ENCODE measurements around the gene SHROOM3.
A peak's percentile ranks its signal among the peaks of the same experiment; 100 is the strongest.

SHROOM3 gene

GRCh38 chr4:76569225-76569624 is 134.2 kb downstream of the SHROOM3 start:
- Mint-ChIP-seq H3K4me1 (peaks cover 67% of the 10 kb centered on the region), H3K27ac (peak overlapping the region in 2 of 3 experiments; percentile 30 to 39), H3K9me3 (no peaks in the 10 kb centered on the region), H3K4me3 (no peak overlapping the region), H3K27me3 (ENCODE audit: low read depth) (peaks cover 8% of the 10 kb centered on the region), H3K36me3 (ENCODE audit: low read depth) (no peaks in the 10 kb centered on the region)
- TF ChIP-seq, protein P1, sequence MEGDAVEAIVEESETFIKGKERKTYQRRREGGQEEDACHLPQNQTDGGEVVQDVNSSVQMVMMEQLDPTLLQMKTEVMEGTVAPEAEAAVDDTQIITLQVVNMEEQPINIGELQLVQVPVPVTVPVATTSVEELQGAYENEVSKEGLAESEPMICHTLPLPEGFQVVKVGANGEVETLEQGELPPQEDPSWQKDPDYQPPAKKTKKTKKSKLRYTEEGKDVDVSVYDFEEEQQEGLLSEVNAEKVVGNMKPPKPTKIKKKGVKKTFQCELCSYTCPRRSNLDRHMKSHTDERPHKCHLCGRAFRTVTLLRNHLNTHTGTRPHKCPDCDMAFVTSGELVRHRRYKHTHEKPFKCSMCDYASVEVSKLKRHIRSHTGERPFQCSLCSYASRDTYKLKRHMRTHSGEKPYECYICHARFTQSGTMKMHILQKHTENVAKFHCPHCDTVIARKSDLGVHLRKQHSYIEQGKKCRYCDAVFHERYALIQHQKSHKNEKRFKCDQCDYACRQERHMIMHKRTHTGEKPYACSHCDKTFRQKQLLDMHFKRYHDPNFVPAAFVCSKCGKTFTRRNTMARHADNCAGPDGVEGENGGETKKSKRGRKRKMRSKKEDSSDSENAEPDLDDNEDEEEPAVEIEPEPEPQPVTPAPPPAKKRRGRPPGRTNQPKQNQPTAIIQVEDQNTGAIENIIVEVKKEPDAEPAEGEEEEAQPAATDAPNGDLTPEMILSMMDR (IDR thresholded peaks at IDR 0.05; ENCODE audit: unreplicated experiment in 3 of 3) = no peak

GRCh38 chr4:76569706-76570105 is 134.7 kb downstream of the SHROOM3 start:
- Mint-ChIP-seq H3K4me3 (no peak overlapping the region), H3K27me3 (ENCODE audit: low read depth) (peaks cover 8% of the 10 kb centered on the region), H3K36me3 (ENCODE audit: low read depth) (no peaks in the 10 kb centered on the region), H3K9me3 (no peaks in the 10 kb centered on the region), H3K4me1 (peaks cover 66% of the 10 kb centered on the region), H3K27ac (peak overlapping the region in 2 of 3 experiments; percentile 30 to 39)
- TF ChIP-seq, protein P1 (IDR thresholded peaks at IDR 0.05; ENCODE audit: unreplicated experiment in 3 of 3) = no peak

GRCh38 chr4:76570141-76570973 is 135.3 kb downstream of the SHROOM3 start:
- Mint-ChIP-seq H3K4me3 (peak overlapping the region in 1 of 3 experiments; percentile 41), H3K27me3 (ENCODE audit: low read depth) (peaks cover 8% of the 10 kb centered on the region), H3K4me1 (peaks cover 66% of the 10 kb centered on the region), H3K9me3 (no peaks in the 10 kb centered on the region), H3K27ac (peak overlapping the region in 2 of 3 experiments; percentile 23 to 39), H3K36me3 (ENCODE audit: low read depth) (no peaks in the 10 kb centered on the region)
- TF ChIP-seq, protein P1 (IDR thresholded peaks at IDR 0.05; ENCODE audit: unreplicated experiment in 3 of 3) = no peak

DNA sequence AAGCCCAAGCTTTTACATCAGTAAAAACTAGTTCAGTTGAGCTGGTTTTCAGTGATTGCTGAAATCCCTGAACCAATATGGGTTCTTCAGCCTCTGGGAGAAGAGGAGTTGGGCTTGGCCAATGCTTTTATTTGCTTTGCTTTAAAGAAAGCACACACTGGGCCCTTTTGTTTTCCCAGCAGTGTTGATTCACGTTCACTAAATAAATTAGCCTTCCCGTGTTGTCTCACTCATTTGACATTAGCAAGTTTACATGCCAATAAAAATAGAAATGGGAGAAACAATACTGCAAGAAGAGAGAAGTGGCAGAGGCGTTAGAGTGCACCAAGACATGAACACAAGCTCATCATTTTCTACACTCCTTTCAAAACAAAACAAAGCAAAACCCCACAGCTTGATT is 136.2 kb downstream of the SHROOM3 start:
- Mint-ChIP-seq H3K27ac (peak overlapping the region in 2 of 3 experiments; percentile 45 to 47), H3K4me1 (peaks cover 65% of the 10 kb centered on the region), H3K27me3 (ENCODE audit: low read depth) (peaks cover 8% of the 10 kb centered on the region), H3K4me3 (no peak overlapping the region), H3K9me3 (no peaks in the 10 kb centered on the region), H3K36me3 (ENCODE audit: low read depth) (no peaks in the 10 kb centered on the region)
- TF ChIP-seq, protein P1 (IDR thresholded peaks at IDR 0.05; ENCODE audit: unreplicated experiment in 3 of 3) = no peak

DNA sequence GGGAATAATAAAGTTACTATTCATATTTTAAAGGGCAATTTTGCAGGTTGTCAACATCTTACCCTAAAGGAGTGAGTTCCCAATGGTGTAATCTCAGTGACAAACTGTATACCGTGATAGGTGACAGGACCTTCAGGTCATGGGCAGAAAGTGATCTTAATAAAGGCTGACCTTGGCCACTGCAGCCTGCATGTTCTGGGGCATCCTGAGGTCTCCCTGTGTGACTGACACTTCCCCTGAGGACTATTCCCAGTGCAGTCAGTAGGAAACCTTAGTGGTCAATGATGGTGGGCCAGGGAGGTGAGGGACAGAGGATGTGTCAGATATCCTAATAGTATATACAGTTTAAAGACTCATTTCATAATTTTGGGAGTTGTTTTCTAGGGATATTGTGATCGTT is 137.2 kb downstream of the SHROOM3 start:
- no peak overlapping the region for H3K4me3 Mint-ChIP-seq
- H3K27ac Mint-ChIP-seq = peak overlapping the region in 2 of 3 experiments; percentile 25 to 74
- no peaks in the 10 kb centered on the region for H3K9me3 Mint-ChIP-seq
- H3K4me1 Mint-ChIP-seq = peaks cover 56% of the 10 kb centered on the region
- TF ChIP-seq, protein P1 (IDR thresholded peaks at IDR 0.05; ENCODE audit: unreplicated experiment in 3 of 3) = no peak
- peaks cover 8% of the 10 kb centered on the region for H3K27me3 Mint-ChIP-seq (ENCODE audit: low read depth)
- H3K36me3 Mint-ChIP-seq (ENCODE audit: low read depth) = no peaks in the 10 kb centered on the region

DNA sequence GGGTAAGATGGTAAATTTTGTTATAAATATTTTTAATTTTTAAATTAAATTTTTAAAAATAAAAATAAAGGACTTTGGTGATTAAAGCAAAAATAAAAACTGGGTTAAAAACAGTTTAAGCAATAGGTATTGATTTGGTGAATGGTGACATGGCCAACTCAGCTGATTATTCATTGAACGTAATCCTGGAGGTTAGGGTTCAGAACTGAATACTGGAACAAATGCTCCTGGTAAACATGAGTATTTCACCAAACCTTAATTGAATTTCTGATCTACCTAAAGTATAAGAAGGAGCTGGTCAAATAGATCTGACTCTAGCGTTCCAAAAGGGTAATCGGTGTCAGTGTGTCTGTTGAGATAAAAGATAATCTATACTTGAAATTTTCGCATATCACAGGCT is 141.8 kb downstream of the SHROOM3 start:
- Mint-ChIP-seq H3K36me3 (ENCODE audit: low read depth) (no peaks in the 10 kb centered on the region), H3K4me1 (peaks cover 36% of the 10 kb centered on the region), H3K27ac (no peak overlapping the region), H3K27me3 (ENCODE audit: low read depth) (no peaks in the 10 kb centered on the region), H3K9me3 (no peaks in the 10 kb centered on the region), H3K4me3 (no peak overlapping the region)
- TF ChIP-seq, protein P1 (IDR thresholded peaks at IDR 0.05; ENCODE audit: unreplicated experiment in 3 of 3) = no peak

Measured in nephron (organoid).